IMR-90 (cell line): ENCODE measurements around the gene LAMP5. TPM values are rescaled to one million over a fixed set of nuclear protein-coding genes. Genes with fewer than 3 reads are reported as not detected.

Experiments
- ATAC-seq: fragments of 200-7000 bp; cut with Tn5 transposase; 2 replicates; pipeline ENCODE4 v1.9.1; 2020; ENCODE audit warnings: low read depth, mild to moderate bottlenecking, moderate library complexity
- BruUV-seq: library from RNA; stranded (reverse); fragments of 400-500 nt; replicated peaks from 2 replicates; lab custom pipeline; 2021; lab: Mats Ljungman, UMichigan
- CTCF ChIA-PET: fragments of 300-600 bp; formaldehyde crosslinking; extraction: SDS; loops from one replicate; lab custom pipeline; 2021; ENCODE audit warnings: antibody characterized with exemption; lab: Yijun Ruan, JAX
- POLR2A ChIA-PET: fragments of 300-600 bp; sonication (Branson Sonifier 250); formaldehyde crosslinking; loops from one replicate; lab custom pipeline; 2022; ENCODE audit warnings: antibody characterized with exemption; ENCODE audit not compliant: unreplicated experiment; lab: Charles Lee
- DNase-seq: peaks from one replicate; pipeline ENCODE4 v3.0.0; 2013
- H2AFZ ChIP-seq: replicated peaks from 2 replicates; pipeline ENCODE3; 2013; ENCODE audit warnings: low read length, mild to moderate bottlenecking; ENCODE audit not compliant: poor library complexity
- H2AK5ac ChIP-seq: 2 replicates; pipeline ENCODE4 v1.6.1; 2013; ENCODE audit warnings: low read depth, low read length, inconsistent platforms
- H2AK9ac ChIP-seq: replicated peaks from 2 replicates; pipeline ENCODE3; 2013; ENCODE audit warnings: mild to moderate bottlenecking, low read depth, low read length, moderate library complexity; ENCODE audit not compliant: poor library complexity
- H2BK120ac ChIP-seq: 2 replicates; pipeline ENCODE4 v1.6.1; 2013; ENCODE audit warnings: low read depth, low read length, inconsistent platforms
- H2BK15ac ChIP-seq: 3 replicates; pipeline ENCODE4 v1.6.1; 2013; ENCODE audit warnings: low read depth, low read length, inconsistent platforms
- H2BK20ac ChIP-seq: 2 replicates; pipeline ENCODE4 v1.6.1; 2013; ENCODE audit warnings: low read depth, mild to moderate bottlenecking, inconsistent platforms, low read length, moderate library complexity
- H2BK5ac ChIP-seq: 2 replicates; pipeline ENCODE4 v1.6.1; 2013; ENCODE audit warnings: mild to moderate bottlenecking, low read depth, low read length, inconsistent platforms; ENCODE audit not compliant: poor library complexity, severe bottlenecking
- H3K14ac ChIP-seq: replicated peaks from 2 replicates; pipeline ENCODE4 v1.6.1; 2013; ENCODE audit warnings: low read depth, low read length, inconsistent platforms
- H3K18ac ChIP-seq: 2 replicates; pipeline ENCODE4 v1.6.1; 2013; ENCODE audit warnings: low read depth, low read length, control low read depth
- H3K23ac ChIP-seq: 2 replicates; pipeline ENCODE4 v1.6.1; 2013; ENCODE audit warnings: low read depth, low read length, inconsistent platforms
- H3K27ac ChIP-seq: 2 replicates; pipeline ENCODE4 v1.5.1; 2013; ENCODE audit warnings: mild to moderate bottlenecking, control low read depth, low read length; ENCODE audit not compliant: insufficient read depth
- H3K27me3 ChIP-seq: 2 replicates; pipeline ENCODE4 v1.6.1; 2013; ENCODE audit warnings: low read length; ENCODE audit not compliant: control insufficient read depth, insufficient read depth
- H3K36me3 ChIP-seq: 2 replicates; pipeline ENCODE4 v1.6.1; 2013; ENCODE audit warnings: low read length, mixed read lengths; ENCODE audit not compliant: control insufficient read depth, insufficient read depth
- H3K4ac ChIP-seq: 2 replicates; pipeline ENCODE4 v1.6.1; 2013; ENCODE audit warnings: low read depth, low read length, inconsistent platforms
- H3K4me1 ChIP-seq: 2 replicates; pipeline ENCODE4 v1.6.1; 2013; ENCODE audit warnings: low read length, mixed read lengths; ENCODE audit not compliant: control insufficient read depth, insufficient read depth
- H3K4me2 ChIP-seq: 2 replicates; pipeline ENCODE4 v1.6.1; 2013; ENCODE audit warnings: low read depth, mild to moderate bottlenecking, control low read depth, low read length, moderate library complexity
- H3K4me3 ChIP-seq: 2 replicates; pipeline ENCODE4 v1.5.1; 2013; ENCODE audit warnings: low read depth, mild to moderate bottlenecking, control low read depth, low read length, moderate library complexity; ENCODE audit not compliant: insufficient read depth
- H3K56ac ChIP-seq: 2 replicates; pipeline ENCODE4 v1.6.1; 2013; ENCODE audit warnings: low read length, inconsistent platforms; ENCODE audit not compliant: insufficient read depth; ENCODE audit errors: extremely low read depth
- H3K79me1 ChIP-seq, 2 experiments: 2 replicates each; pipeline ENCODE4 v1.6.1; 2013; ENCODE audit warnings: low read length in 2 of 2, inconsistent platforms in 1 of 2, low read depth in 1 of 2
- H3K9ac ChIP-seq: 2 replicates; pipeline ENCODE4 v1.6.1; 2013; ENCODE audit warnings: low read depth, low read length, control low read depth
- H3K9me1 ChIP-seq: 2 replicates; pipeline ENCODE4 v1.6.1; 2013; ENCODE audit warnings: low read length, inconsistent platforms; ENCODE audit not compliant: insufficient read depth
- H3K9me3 ChIP-seq: 2 replicates; pipeline ENCODE4 v1.6.1; 2013; ENCODE audit warnings: low read length; ENCODE audit not compliant: control insufficient read depth, insufficient read depth
- H4K20me1 ChIP-seq: 2 replicates; pipeline ENCODE4 v1.6.1; 2013; ENCODE audit warnings: low read length, inconsistent platforms; ENCODE audit not compliant: insufficient read depth
- H4K5ac ChIP-seq: 2 replicates; pipeline ENCODE4 v1.6.1; 2013; ENCODE audit warnings: mild to moderate bottlenecking, low read depth, low read length, control low read depth
- H4K8ac ChIP-seq, 2 experiments: 2 replicates each; pipeline ENCODE4 v1.6.1; 2013; ENCODE audit warnings: low read depth in 2 of 2, low read length in 2 of 2, control low read depth in 1 of 2, inconsistent platforms in 1 of 2
- H4K91ac ChIP-seq: 2 replicates; pipeline ENCODE4 v1.6.1; 2013; ENCODE audit warnings: low read depth, low read length, inconsistent platforms; ENCODE audit not compliant: insufficient read depth
- BHLHE40 ChIP-seq: fragments of 150-350 bp; IDR thresholded peaks from 2 replicates; pipeline ENCODE4 v1.6.1; 2016; ENCODE audit warnings: mild to moderate bottlenecking, low read depth, low read length
- MAZ ChIP-seq: IDR thresholded peaks from 2 replicates; pipeline ENCODE4 v1.6.1; 2012; ENCODE audit warnings: low read depth, mild to moderate bottlenecking, low read length, improper control_type of control experiment, moderate library complexity, borderline replicate concordance
- MXI1 ChIP-seq: IDR thresholded peaks from 2 replicates; pipeline ENCODE4 v1.6.1; 2012; ENCODE audit warnings: low read depth, mild to moderate bottlenecking, low read length, moderate library complexity, borderline replicate concordance
- POLR2A ChIP-seq: IDR thresholded peaks from 2 replicates; pipeline ENCODE4 v1.6.1; 2012; ENCODE audit warnings: mild to moderate bottlenecking, low read depth, low read length
- RAD21 ChIP-seq: IDR thresholded peaks from 2 replicates; pipeline ENCODE4 v1.6.1; 2012; ENCODE audit warnings: low read length, improper control_type of control experiment
- RFX5 ChIP-seq: IDR thresholded peaks from 2 replicates; pipeline ENCODE4 v1.8.0; 2012; ENCODE audit warnings: low read depth, mild to moderate bottlenecking, low read length, moderate library complexity
- WGBS, 2 experiments: methylation state at CpG; one replicate each; pipeline versions ENCODE4 v1.1.5 to v1.1.7; 2013; ENCODE audit warnings: missing lambda C conversion rate in 2 of 2; ENCODE audit not compliant: insufficient read length in 1 of 2; ENCODE audit errors: extremely low coverage in 2 of 2; 5-methylcytosine and 5-hydroxymethylcytosine counted together
- dilution Hi-C: fragments of 300-500 bp; cut with HindIII; formaldehyde crosslinking; loops from one replicate; pipeline ENCODE4 v1.14.3; 2018; ENCODE audit warnings: low sequenced_read_pairs; ENCODE audit not compliant: unreplicated experiment
- in situ Hi-C: fragments of 300-500 bp; cut with MboI; formaldehyde crosslinking; loops from 3 replicates; pipeline ENCODE4 v1.14.3; 2019; ENCODE audit warnings: low sequenced_read_pairs, inconsistent platforms, mixed read lengths
- intact Hi-C: fragments of 100-400 bp; cut with micrococcal nuclease; formaldehyde crosslinking; loops from 2 replicates; pipeline ENCODE4 v1.10.0; 2022
- polyA plus RNA-seq, 3 experiments: library from polyadenylated mRNA; depleted of rRNA; stranded (reverse); fragments of >200 nt; gene quantifications; 2 replicates each; pipeline ENCODE4 v1.2.3, GENCODE V29; 2012; ENCODE audit warnings: low replicate concordance in 1 of 3
- total RNA-seq: library from RNA; depleted of rRNA; stranded (reverse); fragments of >200 nt; gene quantifications from 2 replicates; pipeline ENCODE4 v1.2.3, GENCODE V29; 2012

LAMP5 gene
- total and polyA plus RNA-seq, 2 of the 4 experiments (the other 2 are of a cell fraction) = not detected

GRCh38 chr20:9478771-9479170 is 35.6 kb upstream of the LAMP5 start:
- no peaks in the 10 kb centered on the region for H3K4me1 ChIP-seq
- H4K8ac ChIP-seq = no peak overlapping the region
- in situ Hi-C loops (no loop called here), intact Hi-C loops (loop anchor here (5.0 kb wide), 1 partner anchor 134 kb away; no protein-coding TSS in a partner anchor), dilution Hi-C loops (no loop called here)
- no peak overlapping the region for H3K23ac ChIP-seq
- ChIA-PET POLR2A (no interaction called here), CTCF (no interaction called here)
- H4K5ac ChIP-seq = no peak overlapping the region
- H2BK15ac ChIP-seq = no peak overlapping the region
- H3K36me3 ChIP-seq = 0 out of 2 replicates have a peak, but pooled peaks cover 2% of the 10 kb centered on the region
- H3K4me2 ChIP-seq = no peak overlapping the region
- no peak overlapping the region for H2AK5ac ChIP-seq
- H3K18ac ChIP-seq = no peak overlapping the region
- H2AFZ ChIP-seq = no peak overlapping the region
- no peak overlapping the region for H4K91ac ChIP-seq
- H2AK9ac ChIP-seq = no peak overlapping the region
- H3K27ac ChIP-seq = no peak overlapping the region
- H3K4ac ChIP-seq = no peak overlapping the region
- no peak overlapping the region for H2BK120ac ChIP-seq
- H3K9ac ChIP-seq = no peak overlapping the region
- ATAC-seq = no peak; the same call in 1 of the 2 replicates
- H3K27me3 ChIP-seq = no peaks in the 10 kb centered on the region
- no CpG with 5 or more reads among the region's 4 CpGs for WGBS, 2 experiments
- H3K79me1 ChIP-seq = no peaks in the 10 kb centered on the region; a peak in 1 of 4 replicates
- no TSS peak for BruUV-seq
- no peak overlapping the region for H2BK20ac ChIP-seq
- TF ChIP-seq BHLHE40 = no peak
- no peak for TF ChIP-seq MAZ
- no peak for TF ChIP-seq POLR2A
- TF ChIP-seq RFX5 = no peak
- TF ChIP-seq MXI1 = no peak
- no peak for TF ChIP-seq RAD21
- peak overlapping the region; percentile 73; the same call in 1 of the 2 replicates for H3K14ac ChIP-seq
- DNase-seq = no peak
- no peak overlapping the region for H3K56ac ChIP-seq
- H3K9me1 ChIP-seq = peaks cover 4% of the 10 kb centered on the region
- H2BK5ac ChIP-seq = no peak overlapping the region
- no peak overlapping the region for H3K4me3 ChIP-seq
- H4K20me1 ChIP-seq = 0 out of 2 replicates have a peak, but pooled peaks cover 4% of the 10 kb centered on the region
- no peaks in the 10 kb centered on the region for H3K9me3 ChIP-seq
